Lung (tissue), 12 donors: ENCODE data around the gene UAP1L1. TPM values are rescaled to one million over a fixed set of nuclear protein-coding genes. Genes with fewer than 3 reads are reported as not detected.
A peak's percentile ranks its signal among the peaks of the same experiment; 100 is the strongest.
"Not testable (repeated sequence)": the region's sequence is repeated elsewhere in the genome, so short reads cannot be mapped to it uniquely, and the experiment has no call there.

ENCODE experiments used
- ATAC-seq: fragments of 200-7000 bp; cut with Tn5 transposase; one replicate; pipeline ENCODE4 v1.9.1; 2020; ENCODE audit warnings: moderate number of reproducible peaks; ENCODE audit not compliant: insufficient read depth, low FRiP score
- DNase-seq, 3 donors: peaks; one replicate each; pipeline ENCODE4 v3.0.0-alpha.2; 2013 to 2017
- H3K27ac ChIP-seq, 2 donors: one replicate each; pipeline ENCODE4 v1.5.1; 2013; ENCODE audit warnings: mild to moderate bottlenecking in 2 of 2, moderate library complexity in 2 of 2, control low read depth in 1 of 2, inconsistent platforms in 1 of 2, low read depth in 1 of 2, low read length in 1 of 2
- H3K27me3 ChIP-seq, 3 donors: one replicate each; pipeline ENCODE4 v1.5.1; 2013; ENCODE audit warnings: low read length in 2 of 3; ENCODE audit not compliant: control insufficient read depth in 3 of 3, insufficient read depth in 3 of 3
- H3K36me3 ChIP-seq, 4 donors: one replicate each; pipeline ENCODE4 v1.5.1; 2013; ENCODE audit warnings: low read length in 4 of 4, mild to moderate bottlenecking in 1 of 4, moderate library complexity in 1 of 4; ENCODE audit not compliant: control insufficient read depth in 4 of 4, insufficient read depth in 4 of 4
- H3K4me1 ChIP-seq, 5 donors: one replicate each; pipeline ENCODE4 v1.5.1; 2013; ENCODE audit warnings: low read length in 5 of 5, mild to moderate bottlenecking in 2 of 5, moderate library complexity in 1 of 5; ENCODE audit not compliant: control insufficient read depth in 5 of 5, insufficient read depth in 5 of 5
- H3K4me3 ChIP-seq: one replicate; pipeline ENCODE4 v1.5.1; 2013; ENCODE audit warnings: mild to moderate bottlenecking, control low read depth, moderate library complexity
- H3K9ac ChIP-seq, 2 donors: one replicate each; pipeline ENCODE4 v1.5.1; 2013; ENCODE audit warnings: low read length in 2 of 2, control low read depth in 1 of 2; ENCODE audit not compliant: insufficient read depth in 1 of 2
- H3K9me3 ChIP-seq, 4 donors: one replicate each; pipeline ENCODE4 v1.5.1; 2013; ENCODE audit warnings: low read length in 3 of 4, mild to moderate bottlenecking in 1 of 4, moderate library complexity in 1 of 4; ENCODE audit not compliant: control insufficient read depth in 4 of 4, insufficient read depth in 3 of 4
- CTCF ChIP-seq: IDR thresholded peaks from 2 replicates; pipeline ENCODE4 v1.5.1; 2012; ENCODE audit warnings: mild to moderate bottlenecking; ENCODE audit errors: control extremely low read depth, extremely low read depth
- WGBS, 2 donors: extraction: QIAGEN DNeasy Blood & Tissue Kit; methylation state at CpG; one replicate each; pipeline ENCODE4 v1.1.7; 2013; 5-methylcytosine and 5-hydroxymethylcytosine counted together
- polyA plus RNA-seq, 2 donors: library from polyadenylated mRNA; stranded (reverse); fragments of 200-250 nt; gene quantifications; one replicate each; pipeline ENCODE4 v1.2.1, GENCODE V29; 2013
- total RNA-seq, 2 donors: library from RNA; depleted of rRNA in 1 of 2; stranded (reverse); fragments of >200 nt in 1 of 2; gene quantifications; one replicate each; pipeline ENCODE4 v1.2.1, GENCODE V29; 2014 to 2021
- donor health status: control.
- donor health status: control.
- donor health status: Bipolar disorder and iron deficiency.
- donor health status: healthy.
- donor health status: DM: yes; HTN: yes; CAD: no.

The UAP1L1 gene
- total and polyA plus RNA-seq, 4 donors, result 12.2 to 35.5 (median 17.1) TPM

- peaks cover 0 to 3% (median 0%) of the 10 kb centered on the region in 3 donors for H3K27me3 ChIP-seq
- no peak overlapping the region for H3K4me3 ChIP-seq
- ATAC-seq, result no peak
- H3K27ac ChIP-seq, result peak overlapping the region in 1 of 2 donors; percentile 2
- H3K36me3 ChIP-seq, result peaks cover 0 to 2% (median 0%) of the 10 kb centered on the region in 4 donors
- DNase-seq, result no peak
- WGBS, 2 donors, result 32 to 69% methylated on average over 10 of the region's 10 CpGs
- H3K4me1 ChIP-seq, result peaks cover 0 to 13% (median 4%) of the 10 kb centered on the region in 5 donors
- H3K9me3 ChIP-seq, result no peaks in the 10 kb centered on the region
- no peak for TF ChIP-seq CTCF
- H3K9ac ChIP-seq, result no peak overlapping the region
These were observed 44.5 kb upstream of the UAP1L1 start for GRCh38 chr9:137032858-137033257.

DNA sequence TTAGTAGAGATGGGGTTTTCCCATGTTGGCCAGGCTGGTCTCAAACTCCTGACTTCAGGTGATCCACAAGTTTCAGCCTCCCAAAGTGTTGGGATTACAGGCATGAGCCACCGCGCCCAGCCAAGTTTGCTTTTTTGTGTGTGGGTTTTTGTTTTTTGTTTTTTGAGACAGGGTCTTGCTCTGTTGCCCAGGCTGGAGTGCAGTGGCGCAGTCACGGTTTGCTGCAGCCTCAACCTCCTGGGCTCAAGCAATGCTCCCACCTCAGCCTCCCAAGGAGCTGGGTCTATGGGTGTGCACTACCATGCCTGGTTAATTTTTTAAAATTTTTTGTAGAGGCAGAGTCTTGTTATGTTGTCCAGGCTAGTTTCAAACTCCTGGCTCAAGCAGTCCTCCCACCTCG is 43.8 kb upstream of the UAP1L1 start:
- H3K27ac ChIP-seq, ATAC-seq, H3K4me3 ChIP-seq, H3K9me3 ChIP-seq, H3K27me3 ChIP-seq, H3K36me3 ChIP-seq, DNase-seq: not testable (repeated sequence)
- Histone ChIP-seq H3K9ac (peak overlapping the region in 1 of 2 donors; percentile 9), H3K4me1 (peaks cover 0 to 12% (median 3%) of the 10 kb centered on the region in 5 donors)
- 72 to 89% methylated on average over 5 of the region's 5 CpGs for WGBS, 2 donors

DNA sequence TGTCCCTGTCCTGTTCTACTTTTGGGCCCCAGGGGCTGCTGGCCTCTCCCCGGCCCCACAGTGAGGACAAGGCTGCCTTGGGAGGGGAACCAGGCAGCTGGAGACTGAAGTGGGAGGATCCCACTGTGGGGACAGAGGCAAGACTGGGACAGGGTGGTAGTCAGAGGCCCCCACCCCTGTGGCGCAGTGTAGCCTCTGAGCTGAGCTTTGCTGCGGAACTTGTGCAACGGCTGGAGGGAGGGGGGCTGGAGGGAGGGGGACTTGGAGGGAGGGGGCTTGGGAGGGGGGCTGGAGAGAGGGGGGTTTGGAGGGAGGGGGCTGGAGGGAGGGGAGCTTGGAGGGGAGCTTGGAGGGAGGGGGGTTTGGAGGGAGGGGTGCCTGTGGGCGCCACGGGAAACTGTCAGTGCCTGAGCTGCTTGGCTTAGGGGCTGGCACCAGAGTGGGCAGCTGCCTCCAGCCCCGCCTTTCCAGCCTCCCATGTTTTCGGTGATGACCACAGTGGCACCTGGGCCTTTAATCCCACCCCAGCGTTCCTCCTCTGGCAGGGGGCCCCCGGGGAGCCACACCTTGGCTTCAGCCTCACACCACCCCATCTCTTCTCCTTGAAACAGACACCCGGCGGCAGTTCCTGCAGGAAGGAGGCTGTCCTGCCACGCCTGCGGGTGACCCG is 43.1 kb upstream of the UAP1L1 start:
- Histone ChIP-seq H3K4me3 (no peak overlapping the region), H3K27ac (peak overlapping the region in 1 of 2 donors; percentile 20), H3K4me1 (peaks cover 0 to 8% (median 0%) of the 10 kb centered on the region in 5 donors), H3K27me3 (no peaks in the 10 kb centered on the region), H3K36me3 (peaks cover 0 to 5% (median 0%) of the 10 kb centered on the region in 4 donors), H3K9ac (no peak overlapping the region), H3K9me3 (no peaks in the 10 kb centered on the region)
- no peak for DNase-seq
- 26 to 35% methylated on average over 15 of the region's 15 CpGs for WGBS, 2 donors
- no peak for ATAC-seq
- TF ChIP-seq CTCF, result no peak

DNA sequence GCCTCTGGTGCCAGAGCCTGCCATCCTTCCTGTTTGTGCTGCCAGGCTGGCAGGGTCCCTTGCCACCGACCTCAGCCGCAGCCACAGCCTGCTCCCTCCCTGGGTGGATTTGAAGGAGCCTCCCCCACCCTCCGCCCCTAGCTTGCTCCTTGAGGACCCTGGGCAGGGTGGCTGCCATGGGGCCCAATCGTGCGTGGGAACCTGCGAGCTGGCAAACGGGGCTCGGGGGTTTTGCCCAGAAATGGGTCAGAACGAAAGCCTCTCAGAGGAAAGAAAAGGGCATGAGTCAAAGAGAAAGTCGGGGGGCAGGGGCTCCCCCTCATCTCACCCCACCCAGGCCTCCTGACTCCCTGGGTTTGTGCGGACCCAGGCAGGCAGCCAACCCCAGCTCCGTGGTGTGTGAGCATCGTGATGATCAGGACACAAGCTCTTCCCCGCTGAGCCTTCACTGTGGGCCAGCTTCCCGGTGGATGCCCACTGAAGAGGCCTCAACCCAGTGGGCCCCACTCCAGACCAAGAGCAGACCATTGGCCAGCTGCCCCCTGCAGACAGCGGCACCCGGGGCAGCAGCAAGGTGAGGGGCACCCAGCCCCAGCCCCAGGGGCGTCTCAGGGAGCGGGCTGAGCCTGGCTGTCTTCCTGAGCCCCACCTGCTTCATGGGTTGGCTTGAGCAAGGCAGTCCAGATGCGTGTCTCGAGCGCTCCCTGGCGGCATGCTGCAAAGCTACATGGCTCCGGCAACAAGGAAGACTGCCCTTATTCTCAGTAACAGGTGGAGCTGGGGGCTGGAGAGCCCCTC is 42.4 kb upstream of the UAP1L1 start:
- Histone ChIP-seq H3K9ac (no peak overlapping the region), H3K9me3 (no peaks in the 10 kb centered on the region), H3K36me3 (peaks cover 0 to 11% (median 0%) of the 10 kb centered on the region in 4 donors), H3K4me3 (no peak overlapping the region), H3K27ac (peak overlapping the region in 1 of 2 donors; percentile 54), H3K27me3 (no peaks in the 10 kb centered on the region), H3K4me1 (peaks cover 0 to 7% (median 0%) of the 10 kb centered on the region in 5 donors)
- peak; percentile 95 for TF ChIP-seq CTCF
- 6 to 11% methylated on average over 24 of the region's 24 CpGs for WGBS, 2 donors
- peak; percentile 83 to 88 (median 85) for DNase-seq
- ATAC-seq, result peak; percentile 75
